Stimulated activated CD8-positive, alpha-beta memory T cell treated with anti-CD3 and anti-CD28 coated beads, Interleukin-15, amount 100 ng/mL, for 1 hour (primary cell): ENCODE results near the gene FTCD.

Source experiments
- DNase-seq: peaks from one replicate; pipeline ENCODE4 v3.0.0-alpha.2; 2020; ENCODE audit warnings: low read depth

The FTCD gene

GRCh38 chr21:46092026-46092764 lies 63.2 kb downstream of the FTCD start:
- DNase-seq = no peak

- no peak for DNase-seq
Measured at GRCh38 chr21:46091631-46092025, 63.8 kb downstream of the FTCD start.

GRCh38 chr21:46091118-46091517 lies 64.3 kb downstream of the FTCD start:
- DNase-seq = no peak

- DNase-seq = no peak
Measured at GRCh38 chr21:46089285-46089684, 66.1 kb downstream of the FTCD start.

GRCh38 chr21:46088189-46088588 lies 67.2 kb downstream of the FTCD start:
- DNase-seq = no peak

GRCh38 chr21:46087641-46088040 lies 67.7 kb downstream of the FTCD start:
- DNase-seq = no peak
